Ovary (tissue), 9 donors: Measurements from ENCODE around the gene LDAH. TPM values are rescaled to one million over a fixed set of nuclear protein-coding genes. Genes with fewer than 3 reads are reported as not detected.

ENCODE experiments used
- DNase-seq, 5 donors: peaks; one replicate each; pipeline ENCODE4 v3.0.0-alpha.2; 2019 to 2020
- H3K27ac ChIP-seq, 2 donors: fragments of 200-600 bp; one replicate each; pipeline versions ENCODE4 v1.5.1 to v1.8.0; 2019 to 2022
- H3K27me3 ChIP-seq: fragments of 200-600 bp; one replicate; pipeline ENCODE4 v1.8.0; 2022
- H3K36me3 ChIP-seq: fragments of 200-600 bp; sonication (generic); one replicate; pipeline ENCODE4 v1.5.1; 2019
- H3K4me1 ChIP-seq: one replicate; pipeline ENCODE4 v1.8.1; 2013; ENCODE audit warnings: mild to moderate bottlenecking, moderate library complexity; ENCODE audit not compliant: insufficient read depth
- H3K4me3 ChIP-seq: fragments of 200-600 bp; sonication (generic); one replicate; pipeline ENCODE4 v1.5.1; 2017
- H3K9me3 ChIP-seq, 2 donors: fragments of 200-600 bp in 1 of 2; sonication (generic) in 1 of 2; one replicate each; pipeline versions ENCODE4 v1.5.1 to v1.8.1; 2013 to 2019; ENCODE audit warnings: mild to moderate bottlenecking in 1 of 2, moderate library complexity in 1 of 2
- CTCF ChIP-seq, 3 donors: fragments of 450-650 bp in 2 of 3; fragments of 200-600 bp in 1 of 3; IDR thresholded peaks; one replicate each; pipeline versions ENCODE4 v1.5.1 to v1.8.0; 2016 to 2022; ENCODE audit warnings: antibody characterized with exemption in 3 of 3, mild to moderate bottlenecking in 1 of 3
- EP300 ChIP-seq: sonication (generic); formaldehyde crosslinking; IDR thresholded peaks from one replicate; pipeline ENCODE4 v1.6.1; 2017; ENCODE audit warnings: antibody characterized with exemption
- POLR2A ChIP-seq: fragments of 450-650 bp; IDR thresholded peaks from one replicate; pipeline ENCODE4 v1.6.1; 2017; ENCODE audit warnings: antibody characterized with exemption, mild to moderate bottlenecking, moderate library complexity
- WGBS, 3 donors: extraction: QIAGEN DNeasy Blood & Tissue Kit in 1 of 3; methylation state at CpG; one replicate each; pipeline versions ENCODE4 v1.1.5 to v1.1.7; 2013 to 2017; 5-methylcytosine and 5-hydroxymethylcytosine counted together
- intact Hi-C, 4 donors: fragments of 100-400 bp; cut with DNase I; formaldehyde crosslinking; loops; one replicate each; pipeline versions ENCODE4 v1.11.0 to v1.15.1; 2022 to 2023
- polyA plus RNA-seq, 2 donors: library from polyadenylated mRNA; stranded (reverse); fragments of 200-250 nt in 1 of 2; fragments of 350-450 nt in 1 of 2; fragmentation: Illumina TruSeq in 1 of 2; extraction: RNeasy Lipid Tissue Mini Kit (QIAGEN cat#74804) in 1 of 2; gene quantifications; one replicate each; pipeline ENCODE4 v1.2.3, GENCODE V29; 2013 to 2014
- total RNA-seq, 7 donors: library from RNA; depleted of rRNA in 2 of 7; stranded (reverse); fragments of >200 nt in 2 of 7; fragmentation: NEBNext Ultra II Directional in 3 of 7; extraction: Animal tissue kit (Norgen Biotek cat#: 25700) in 3 of 7; gene quantifications; one replicate each; pipeline versions ENCODE4 v1.1.0 to v1.2.4, GENCODE V29; 2016 to 2023
- donor health status: DM: no; HTN: no; CAD: no; lungs with moderate emphysema.
- donor health status: DM: no; HTN: no; CAD: no.
- donor health status: Bipolar disorder and iron deficiency.
- donor health status: DM: yes; HTN: yes; CAD: no.
- donor health status: DM: no; HTN: no; CAD: no.
- donor health status: DM: yes; HTN: yes; CAD: no.

LDAH gene
- total and polyA plus RNA-seq, 9 donors: 4.0 to 21.0 (median 11.0) TPM

GRCh38 chr2:20668451-20668850 lies 154.4 kb downstream of the LDAH start:
- Histone ChIP-seq H3K27ac (no peak overlapping the region), H3K36me3 (no peaks in the 10 kb centered on the region), H3K27me3 (peaks cover 5% of the 10 kb centered on the region), H3K4me3 (no peak overlapping the region), H3K4me1 (peaks cover 8% of the 10 kb centered on the region), H3K9me3 (no peaks in the 10 kb centered on the region)
- WGBS, 3 donors: 91 to 95% (median 94%) methylated on average over 6 of the region's 6 CpGs
- intact Hi-C loops: loop anchor here in 1 of 4 donors (5.0 kb wide), 1 partner anchor 294 kb away; no protein-coding TSS in a partner anchor
- TF ChIP-seq CTCF (IDR thresholded peaks at IDR 0.05): no peak
- TF ChIP-seq EP300: no peak
- TF ChIP-seq POLR2A: no peak
- no peak for DNase-seq

GRCh38 chr2:20667531-20668401 lies 155.1 kb downstream of the LDAH start:
- Histone ChIP-seq H3K9me3 (no peaks in the 10 kb centered on the region), H3K36me3 (no peaks in the 10 kb centered on the region), H3K4me1 (peaks cover 8% of the 10 kb centered on the region), H3K4me3 (peak overlapping the region; percentile 32), H3K27me3 (peaks cover 5% of the 10 kb centered on the region), H3K27ac (no peak overlapping the region)
- WGBS, 3 donors: 28 to 48% (median 35%) methylated on average over 24 to 39 of the region's 39 CpGs
- TF ChIP-seq POLR2A: no peak
- TF ChIP-seq CTCF (IDR thresholded peaks at IDR 0.05): no peak
- TF ChIP-seq EP300: no peak
- peak in 1 of 5 donors; percentile 36 for DNase-seq
- intact Hi-C loops: loop anchor here in 1 of 4 donors (5.0 kb wide), 1 partner anchor 295 kb away; no protein-coding TSS in a partner anchor

- H3K36me3 ChIP-seq: no peaks in the 10 kb centered on the region
- WGBS, 3 donors: 0% methylated on average over 29 to 52 of the region's 62 CpGs; no CpG with 5 or more reads in 1 of the 3 donors
- H3K4me1 ChIP-seq: peaks cover 8% of the 10 kb centered on the region
- no peak overlapping the region for H3K27ac ChIP-seq
- DNase-seq: no peak
- H3K27me3 ChIP-seq: peaks cover 3% of the 10 kb centered on the region
- peak overlapping the region; percentile 43 for H3K4me3 ChIP-seq
- no peaks in the 10 kb centered on the region for H3K9me3 ChIP-seq
- intact Hi-C loops: loop anchor here in 1 of 4 donors (5.0 kb wide), 1 partner anchor 295 kb away; no protein-coding TSS in a partner anchor
- TF ChIP-seq EP300: no peak
- TF ChIP-seq POLR2A: no peak
- TF ChIP-seq CTCF (IDR thresholded peaks at IDR 0.05): no peak
Observed at GRCh38 chr2:20667151-20667530, 155.8 kb downstream of the LDAH start.

- no peak for TF ChIP-seq POLR2A
- TF ChIP-seq CTCF (IDR thresholded peaks at IDR 0.05): no peak
- TF ChIP-seq EP300: no peak
- H3K36me3 ChIP-seq: no peaks in the 10 kb centered on the region
- H3K4me3 ChIP-seq: peak within 1 kb of the TSS; percentile 43
- H3K27me3 ChIP-seq: peaks cover 1% of the 10 kb centered on the region
- WGBS, 3 donors: 1% methylated on average over 30 to 86 of the region's 86 CpGs
- peak in 1 of 5 donors; percentile 59 for DNase-seq
- H3K4me1 ChIP-seq: peaks cover 8% of the 10 kb centered on the region
- H3K27ac ChIP-seq: no peak within 1 kb of the TSS
- no peaks in the 10 kb centered on the region for H3K9me3 ChIP-seq
- intact Hi-C loops: loop anchor here in 1 of 4 donors (5.0 kb wide), 1 partner anchor 296 kb away; no protein-coding TSS in a partner anchor
Observed at GRCh38 chr2:20666304-20667150, 156.4 kb downstream of the LDAH start, which contains the start of gene GDF7. TSS of gene GDF7 (plus strand) at chr2:20667144. CDS start at chr2:20667240, 96 bp downstream.
